ENCODE measurements around the gene DNAJC5.

DNA sequence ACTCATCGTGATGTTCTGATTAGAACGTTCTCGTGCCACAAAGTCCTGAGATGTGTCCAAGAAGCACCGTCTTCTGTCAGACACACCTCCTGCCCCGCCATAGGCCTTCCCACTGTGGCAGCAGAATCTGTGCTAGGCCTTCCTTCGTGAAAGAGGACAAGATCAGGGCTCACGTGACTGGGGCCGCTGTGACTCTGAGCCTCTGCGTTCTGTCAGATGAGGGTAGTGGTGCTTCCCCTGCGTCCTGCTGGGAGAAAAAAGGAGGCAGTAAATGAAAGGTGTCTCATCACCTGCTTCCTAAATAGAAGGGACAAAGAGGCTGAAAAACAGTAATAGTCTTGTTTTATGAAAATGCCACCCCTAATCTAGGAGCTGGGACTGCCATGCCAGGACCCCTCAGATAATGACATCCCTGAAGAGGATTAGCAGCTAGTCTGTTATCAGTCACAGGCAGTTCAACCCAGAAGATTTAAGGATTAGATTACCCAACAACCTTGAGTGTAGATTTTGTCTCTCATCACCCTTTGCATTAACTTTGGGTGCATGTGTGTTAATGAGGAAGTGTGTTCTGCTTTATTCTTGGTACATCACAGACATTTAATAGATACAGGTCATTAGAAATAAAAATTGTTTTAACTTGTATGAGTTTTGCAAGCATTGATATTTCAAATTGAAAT lies 4.1 kb downstream of the DNAJC5 start:
- TF ChIP-seq, protein P1, sequence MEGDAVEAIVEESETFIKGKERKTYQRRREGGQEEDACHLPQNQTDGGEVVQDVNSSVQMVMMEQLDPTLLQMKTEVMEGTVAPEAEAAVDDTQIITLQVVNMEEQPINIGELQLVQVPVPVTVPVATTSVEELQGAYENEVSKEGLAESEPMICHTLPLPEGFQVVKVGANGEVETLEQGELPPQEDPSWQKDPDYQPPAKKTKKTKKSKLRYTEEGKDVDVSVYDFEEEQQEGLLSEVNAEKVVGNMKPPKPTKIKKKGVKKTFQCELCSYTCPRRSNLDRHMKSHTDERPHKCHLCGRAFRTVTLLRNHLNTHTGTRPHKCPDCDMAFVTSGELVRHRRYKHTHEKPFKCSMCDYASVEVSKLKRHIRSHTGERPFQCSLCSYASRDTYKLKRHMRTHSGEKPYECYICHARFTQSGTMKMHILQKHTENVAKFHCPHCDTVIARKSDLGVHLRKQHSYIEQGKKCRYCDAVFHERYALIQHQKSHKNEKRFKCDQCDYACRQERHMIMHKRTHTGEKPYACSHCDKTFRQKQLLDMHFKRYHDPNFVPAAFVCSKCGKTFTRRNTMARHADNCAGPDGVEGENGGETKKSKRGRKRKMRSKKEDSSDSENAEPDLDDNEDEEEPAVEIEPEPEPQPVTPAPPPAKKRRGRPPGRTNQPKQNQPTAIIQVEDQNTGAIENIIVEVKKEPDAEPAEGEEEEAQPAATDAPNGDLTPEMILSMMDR (IDR thresholded peaks at IDR 0.05) = no peak
- TF ChIP-seq POLR2A (IDR thresholded peaks at IDR 0.05) (no peak), POLR2AphosphoS5 (IDR thresholded peaks at IDR 0.05) (no peak)

Measured in prostate gland (tissue), 2 donors.